Osteoblast (primary cell): ENCODE results near the gene SORCS2. TPM values are rescaled to one million over a fixed set of nuclear protein-coding genes. Genes with fewer than 3 reads are reported as not detected.

Source experiments
- DNase-seq: peaks from one replicate; pipeline ENCODE4 v3.0.0; 2011; ENCODE audit warnings: low spot score, mixed read lengths; ENCODE audit not compliant: insufficient read length; ENCODE audit errors: missing footprints
- H2AFZ ChIP-seq: 2 replicates; pipeline ENCODE4 v1.6.0; 2011; ENCODE audit warnings: mild to moderate bottlenecking, low read length
- H3K27ac ChIP-seq: 2 replicates; pipeline ENCODE4 v1.5.1; 2011; ENCODE audit warnings: mild to moderate bottlenecking, low read depth, low read length, moderate library complexity
- H3K27me3 ChIP-seq: 2 replicates; pipeline ENCODE4 v1.6.0; 2012; ENCODE audit warnings: mild to moderate bottlenecking, control low read depth, inconsistent platforms, low read length, moderate library complexity; ENCODE audit not compliant: insufficient read depth
- H3K36me3 ChIP-seq: 2 replicates; pipeline ENCODE4 v1.5.1; 2011; ENCODE audit warnings: mild to moderate bottlenecking, low read length, control low read depth, moderate library complexity; ENCODE audit not compliant: insufficient read depth
- H3K4me1 ChIP-seq: 2 replicates; pipeline ENCODE4 v1.5.1; 2011; ENCODE audit warnings: mild to moderate bottlenecking, low read length, control low read depth, moderate library complexity; ENCODE audit not compliant: insufficient read depth
- H3K4me2 ChIP-seq: 2 replicates; pipeline ENCODE4 v1.6.0; 2011; ENCODE audit warnings: mild to moderate bottlenecking, low read length; ENCODE audit not compliant: insufficient read depth
- H3K4me3 ChIP-seq: fragments of 200-600 bp; sonication (generic); 3 replicates; pipeline ENCODE4 v1.5.1; 2012; ENCODE audit warnings: mild to moderate bottlenecking, low read length, inconsistent platforms; ENCODE audit not compliant: insufficient read depth
- H3K79me2 ChIP-seq: 2 replicates; pipeline ENCODE4 v1.6.0; 2012; ENCODE audit warnings: mild to moderate bottlenecking, low read length, control low read depth, inconsistent platforms; ENCODE audit not compliant: insufficient read depth
- H3K9me3 ChIP-seq: 2 replicates; pipeline ENCODE4 v1.5.1; 2011; ENCODE audit warnings: low read depth, low read length, control low read depth
- H4K20me1 ChIP-seq: 2 replicates; pipeline ENCODE4 v1.6.0; 2012; ENCODE audit warnings: mild to moderate bottlenecking, low read length, control low read depth; ENCODE audit not compliant: insufficient read depth
- total RNA-seq: library from RNA; depleted of rRNA; stranded (reverse); fragments of >200 nt; gene quantifications from 2 replicates; pipeline ENCODE4 v1.2.3, GENCODE V29; 2012
- TF ChIP-seq, protein P1 (sequence below): IDR thresholded peaks from 2 replicates; pipeline ENCODE4 v1.5.1; 2011; ENCODE audit warnings: mild to moderate bottlenecking, low read depth, low read length, moderate library complexity; ENCODE audit errors: extremely low read depth

SORCS2 gene
- total RNA-seq, 1 donor = 9.0 TPM

DNA sequence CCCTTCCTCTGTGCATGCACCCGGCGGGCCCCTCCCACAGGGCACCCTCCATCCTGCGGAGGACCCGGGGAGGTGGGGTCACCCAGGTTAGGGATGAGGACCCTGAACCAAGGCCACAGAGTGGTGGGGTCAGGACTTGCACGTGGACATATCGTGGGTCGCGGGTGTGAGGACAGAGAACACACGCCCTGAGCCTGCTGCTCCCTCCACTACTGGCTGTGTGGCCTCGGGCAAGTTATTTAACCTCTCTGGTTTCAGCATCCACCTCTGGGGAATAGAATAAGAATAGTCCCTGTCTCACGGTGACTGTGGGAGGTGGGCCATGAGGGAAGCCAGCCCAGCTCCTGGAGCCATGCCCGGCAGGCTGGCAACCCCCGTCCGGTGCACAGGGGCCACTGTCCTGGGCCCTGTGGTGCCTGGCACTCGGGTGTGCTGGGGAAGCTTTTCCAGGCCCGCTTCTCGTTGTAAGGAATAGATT, 237.3 kb downstream of the SORCS2 start:
- H3K27me3 ChIP-seq = no peaks in the 10 kb centered on the region
- no peaks in the 10 kb centered on the region for H3K9me3 ChIP-seq
- no peaks in the 10 kb centered on the region for H3K4me1 ChIP-seq
- H3K4me3 ChIP-seq = no peak overlapping the region
- H4K20me1 ChIP-seq = no peaks in the 10 kb centered on the region
- no peak overlapping the region for H3K4me2 ChIP-seq
- TF ChIP-seq, protein P1, sequence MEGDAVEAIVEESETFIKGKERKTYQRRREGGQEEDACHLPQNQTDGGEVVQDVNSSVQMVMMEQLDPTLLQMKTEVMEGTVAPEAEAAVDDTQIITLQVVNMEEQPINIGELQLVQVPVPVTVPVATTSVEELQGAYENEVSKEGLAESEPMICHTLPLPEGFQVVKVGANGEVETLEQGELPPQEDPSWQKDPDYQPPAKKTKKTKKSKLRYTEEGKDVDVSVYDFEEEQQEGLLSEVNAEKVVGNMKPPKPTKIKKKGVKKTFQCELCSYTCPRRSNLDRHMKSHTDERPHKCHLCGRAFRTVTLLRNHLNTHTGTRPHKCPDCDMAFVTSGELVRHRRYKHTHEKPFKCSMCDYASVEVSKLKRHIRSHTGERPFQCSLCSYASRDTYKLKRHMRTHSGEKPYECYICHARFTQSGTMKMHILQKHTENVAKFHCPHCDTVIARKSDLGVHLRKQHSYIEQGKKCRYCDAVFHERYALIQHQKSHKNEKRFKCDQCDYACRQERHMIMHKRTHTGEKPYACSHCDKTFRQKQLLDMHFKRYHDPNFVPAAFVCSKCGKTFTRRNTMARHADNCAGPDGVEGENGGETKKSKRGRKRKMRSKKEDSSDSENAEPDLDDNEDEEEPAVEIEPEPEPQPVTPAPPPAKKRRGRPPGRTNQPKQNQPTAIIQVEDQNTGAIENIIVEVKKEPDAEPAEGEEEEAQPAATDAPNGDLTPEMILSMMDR = no peak
- no peaks in the 10 kb centered on the region for H3K79me2 ChIP-seq
- no peak overlapping the region for H2AFZ ChIP-seq
- no peak overlapping the region for H3K27ac ChIP-seq
- DNase-seq = peak; percentile 46
- no peaks in the 10 kb centered on the region for H3K36me3 ChIP-seq

DNA sequence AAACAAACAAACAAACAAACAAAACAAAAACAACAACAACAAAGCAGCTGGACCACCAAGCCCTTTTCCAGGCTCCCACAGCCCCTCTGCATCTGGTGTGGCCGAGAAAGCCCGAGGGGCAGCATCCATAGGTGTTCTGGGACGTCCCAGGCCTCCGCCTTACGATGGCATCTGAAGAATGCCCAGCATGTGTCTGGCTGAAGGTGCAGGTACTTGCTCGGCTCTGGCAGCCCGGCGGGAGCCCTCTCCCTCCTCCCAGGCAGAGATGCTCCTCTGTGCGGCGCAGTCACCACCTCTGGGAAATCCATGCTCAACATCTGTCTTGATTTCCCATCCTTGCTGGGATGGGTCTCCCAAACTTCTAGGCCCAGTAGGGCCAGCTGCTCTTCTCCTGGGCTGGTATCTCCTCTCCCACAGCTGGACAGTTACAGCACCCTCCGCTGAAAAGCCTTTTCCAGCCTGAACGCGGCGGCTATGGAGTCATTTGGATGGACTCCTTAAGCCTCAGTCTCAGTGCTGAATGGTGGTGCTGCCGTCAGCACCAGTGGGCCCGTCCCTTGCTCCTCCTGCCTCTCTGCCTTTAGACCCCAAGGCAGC, 238.1 kb downstream of the SORCS2 start:
- TF ChIP-seq, protein P1 = no peak
- Histone ChIP-seq H3K9me3 (no peaks in the 10 kb centered on the region), H2AFZ (no peak overlapping the region), H3K79me2 (no peaks in the 10 kb centered on the region), H3K4me2 (no peak overlapping the region), H3K4me1 (no peaks in the 10 kb centered on the region), H3K4me3 (no peak overlapping the region), H3K27me3 (no peaks in the 10 kb centered on the region), H4K20me1 (no peaks in the 10 kb centered on the region), H3K36me3 (no peaks in the 10 kb centered on the region), H3K27ac (no peak overlapping the region)
- DNase-seq = peak; percentile 67

DNA sequence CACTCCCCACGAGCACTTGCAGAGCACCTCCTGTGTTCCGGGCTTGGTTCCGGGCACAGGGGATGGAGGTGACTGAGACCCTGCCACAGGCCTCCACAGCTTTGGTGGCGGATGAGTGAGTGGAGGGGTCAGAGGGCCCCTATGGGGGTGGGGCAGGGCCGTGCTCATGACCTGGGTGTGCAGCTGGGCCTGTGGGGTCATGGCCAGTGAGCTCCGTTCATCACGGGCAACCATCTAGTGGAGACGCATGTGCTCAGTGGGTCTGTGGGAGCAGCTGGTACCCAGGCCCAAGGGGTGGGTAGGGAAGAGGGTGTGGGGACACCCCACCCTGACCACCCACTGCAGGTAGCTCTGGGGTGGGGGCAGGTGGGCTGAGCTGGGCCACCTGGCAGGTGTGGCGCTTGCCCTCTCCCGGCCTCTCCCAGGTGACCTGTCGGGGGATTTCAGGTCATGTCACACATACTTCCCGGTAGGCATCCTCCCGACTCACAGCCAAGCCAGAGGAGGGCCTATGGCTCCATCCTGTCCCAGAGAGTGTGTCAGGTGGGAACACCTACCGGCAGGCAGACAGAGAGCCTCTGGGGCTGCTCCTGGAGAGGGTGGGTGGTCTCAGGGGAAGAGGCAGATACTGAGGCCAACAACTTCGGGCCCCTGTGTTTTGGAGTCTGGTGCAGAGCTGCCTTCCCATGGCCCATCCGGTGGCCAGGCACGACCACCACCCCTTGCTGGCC, 238.8 kb downstream of the SORCS2 start:
- Histone ChIP-seq H3K4me2 (no peak overlapping the region), H3K9me3 (no peaks in the 10 kb centered on the region), H4K20me1 (no peaks in the 10 kb centered on the region), H3K36me3 (no peaks in the 10 kb centered on the region), H3K79me2 (no peaks in the 10 kb centered on the region), H3K4me1 (no peaks in the 10 kb centered on the region), H3K27me3 (no peaks in the 10 kb centered on the region), H3K27ac (no peak overlapping the region), H3K4me3 (no peak overlapping the region), H2AFZ (no peak overlapping the region)
- TF ChIP-seq, protein P1 = no peak
- peak; percentile 78 for DNase-seq

DNA sequence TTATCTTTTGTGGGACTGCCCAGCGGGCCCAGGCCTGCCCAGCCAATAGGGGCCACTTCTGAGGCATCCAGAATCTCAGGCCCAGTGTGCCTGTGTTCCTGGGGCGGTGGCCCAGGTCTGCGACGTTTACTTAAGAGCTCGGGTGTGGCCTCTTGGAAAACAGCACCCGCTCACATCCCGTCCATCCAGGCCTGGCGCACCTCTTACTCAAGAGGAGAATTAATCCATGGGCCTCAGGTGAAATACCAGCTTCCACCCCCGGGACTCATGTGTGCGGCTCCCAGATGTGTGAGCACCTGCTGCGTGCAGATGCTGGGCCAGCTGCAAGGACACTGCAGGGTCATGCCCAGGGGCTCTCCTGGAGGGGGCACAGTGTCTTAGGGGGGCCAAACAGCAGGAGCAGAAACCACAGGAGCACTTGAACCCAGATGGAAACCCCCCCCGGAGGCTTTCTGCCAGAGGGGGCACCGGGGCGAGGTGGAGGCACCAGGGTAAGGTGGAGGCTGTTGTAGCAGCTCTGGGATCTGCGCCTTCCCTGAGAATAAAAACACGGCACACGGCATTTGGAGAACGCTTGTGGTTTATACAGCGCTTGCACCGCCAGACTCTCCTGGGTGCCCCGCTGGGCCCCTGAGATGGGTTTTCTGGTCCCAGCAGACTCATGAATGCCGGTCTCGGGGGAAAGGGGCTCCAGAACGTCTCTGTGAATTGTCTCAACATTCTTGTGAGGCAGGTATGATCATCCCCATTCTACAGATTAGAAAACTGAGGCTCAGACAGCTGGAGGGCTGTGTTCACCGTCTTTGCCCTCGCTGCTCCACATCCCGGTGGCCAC, 239.6 kb downstream of the SORCS2 start:
- Histone ChIP-seq H2AFZ (no peak overlapping the region), H3K79me2 (no peaks in the 10 kb centered on the region), H3K4me2 (no peak overlapping the region), H3K36me3 (no peaks in the 10 kb centered on the region), H3K27me3 (no peaks in the 10 kb centered on the region), H3K4me3 (no peak overlapping the region), H3K4me1 (no peaks in the 10 kb centered on the region), H4K20me1 (no peaks in the 10 kb centered on the region), H3K9me3 (no peaks in the 10 kb centered on the region), H3K27ac (no peak overlapping the region)
- DNase-seq = peak; percentile 57
- TF ChIP-seq, protein P1 = no peak
